PC-3 (cell line): ENCODE data around the gene RAX2.

Source experiments
- CTCF ChIP-seq: fragments of 300-600 bp; sonication (generic); conservative IDR thresholded peaks from 2 replicates; pipeline ENCODE4 v1.5.1; 2017; ENCODE audit warnings: antibody characterized with exemption, low read depth, mild to moderate bottlenecking, low read length
- EZH2 ChIP-seq: fragments of 300-600 bp; sonication (generic); IDR thresholded peaks from one replicate; pipeline ENCODE4 v1.6.1; 2017; ENCODE audit warnings: antibody characterized with exemption, mild to moderate bottlenecking, low read length; ENCODE audit not compliant: unreplicated experiment
- EZH2phosphoT487 ChIP-seq: fragments of 300-600 bp; sonication (generic); IDR thresholded peaks from 2 replicates; pipeline ENCODE4 v1.6.1; 2018; ENCODE audit warnings: mild to moderate bottlenecking, antibody characterized with exemption, low read length, borderline replicate concordance

DNA sequence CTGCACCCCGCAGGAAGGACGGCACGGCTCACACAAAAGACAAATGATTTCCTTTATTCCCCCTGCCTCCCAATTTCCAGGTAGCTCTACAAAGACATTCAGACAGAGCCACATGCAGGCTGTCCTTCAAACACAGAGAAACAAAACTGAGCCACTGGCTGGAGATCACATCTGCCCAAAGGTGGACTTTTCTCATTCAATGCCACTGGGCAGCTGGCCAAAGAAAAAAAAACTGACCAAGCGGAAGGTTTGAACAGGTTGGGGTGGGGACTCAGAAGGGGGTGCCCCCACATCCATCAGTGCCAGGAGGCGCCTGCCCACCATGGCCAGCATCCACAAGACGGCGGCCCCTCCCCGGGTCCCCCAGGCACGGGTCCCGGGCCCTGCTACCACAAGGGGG, 32.0 kb upstream of the RAX2 start:
- TF ChIP-seq EZH2 (no peak), EZH2phosphoT487 (no peak), CTCF (no peak)
